ENCODE measurements around the gene GAL3ST1. TPM values are rescaled to one million over a fixed set of nuclear protein-coding genes. Genes with fewer than 3 reads are reported as not detected.

GAL3ST1 gene
- total RNA-seq, 4 donors from 2014 or later = 5.6 to 24.2 (median 8.7) TPM

DNA sequence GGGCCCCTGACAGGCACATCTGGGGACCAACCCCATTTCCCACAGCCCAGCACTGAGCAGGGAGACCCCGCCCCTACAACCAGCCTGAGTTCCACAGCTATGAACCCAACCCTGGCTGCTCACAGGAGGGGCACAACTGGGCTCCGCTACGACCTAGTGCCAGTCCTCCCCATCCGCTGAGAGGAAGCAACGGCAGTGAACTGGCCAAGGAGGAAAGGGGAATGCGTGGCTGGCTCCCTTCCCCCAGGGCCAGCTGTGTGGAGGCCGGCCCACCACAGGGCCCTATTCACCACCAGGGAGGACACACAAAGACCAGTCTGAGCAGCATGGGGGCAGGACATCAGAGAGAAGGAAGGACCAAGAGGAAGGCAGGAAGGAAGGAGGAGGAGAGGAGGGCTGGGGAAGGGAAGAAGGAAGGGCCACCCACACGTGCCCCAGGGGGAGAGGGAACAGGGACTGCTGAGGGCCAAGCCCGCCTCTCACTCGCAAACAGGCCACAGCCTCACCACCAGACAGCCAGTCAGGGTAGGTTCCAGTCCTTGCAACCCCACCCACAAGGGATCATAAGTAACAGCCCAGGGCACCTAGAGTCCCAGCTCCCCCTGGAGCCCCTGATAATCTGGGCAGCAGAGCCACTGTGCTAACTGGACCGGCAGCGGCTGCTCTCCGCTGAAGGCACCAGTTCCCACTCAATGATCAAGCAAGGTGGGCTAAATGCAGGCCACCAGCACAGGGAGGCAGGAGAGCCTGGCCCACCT, 8.5 kb upstream of the GAL3ST1 start:
- H3K4me3 ChIP-seq = no peak overlapping the region
- no peaks in the 10 kb centered on the region for H3K9me3 ChIP-seq
- WGBS, 2 donors (ENCODE audit: low coverage in 1 of 2) = 85% methylated on average over 12 of the region's 13 CpGs; no CpG with 5 or more reads in 1 of the 2 donors
- no peaks in the 10 kb centered on the region for H3K4me1 ChIP-seq
- H3K36me3 ChIP-seq = peaks cover 0 to 93% (median 48%) of the 10 kb centered on the region in 4 donors
- DNase-seq = no peak
- H3K27ac ChIP-seq = no peak overlapping the region
- intact Hi-C loops (cut with DNase I; ENCODE audit: low total_unique reads) = no loop called here
- H3K27me3 ChIP-seq = no peaks in the 10 kb centered on the region
- in situ Hi-C loops (cut with MboI; ENCODE audit: low pct_ligation_motif_present in 1 of 4, low pct_unique_long_range_greater_than_20kb in 1 of 4, low sequenced_read_pairs in 3 of 4) = no loop called here
- TF ChIP-seq POLR2AphosphoS5 (IDR thresholded peaks at IDR 0.05) (no peak), EP300 (IDR thresholded peaks at IDR 0.05; ENCODE audit: low read depth) (no peak), POLR2A (IDR thresholded peaks at IDR 0.05) (no peak)
- TF ChIP-seq, protein P1, sequence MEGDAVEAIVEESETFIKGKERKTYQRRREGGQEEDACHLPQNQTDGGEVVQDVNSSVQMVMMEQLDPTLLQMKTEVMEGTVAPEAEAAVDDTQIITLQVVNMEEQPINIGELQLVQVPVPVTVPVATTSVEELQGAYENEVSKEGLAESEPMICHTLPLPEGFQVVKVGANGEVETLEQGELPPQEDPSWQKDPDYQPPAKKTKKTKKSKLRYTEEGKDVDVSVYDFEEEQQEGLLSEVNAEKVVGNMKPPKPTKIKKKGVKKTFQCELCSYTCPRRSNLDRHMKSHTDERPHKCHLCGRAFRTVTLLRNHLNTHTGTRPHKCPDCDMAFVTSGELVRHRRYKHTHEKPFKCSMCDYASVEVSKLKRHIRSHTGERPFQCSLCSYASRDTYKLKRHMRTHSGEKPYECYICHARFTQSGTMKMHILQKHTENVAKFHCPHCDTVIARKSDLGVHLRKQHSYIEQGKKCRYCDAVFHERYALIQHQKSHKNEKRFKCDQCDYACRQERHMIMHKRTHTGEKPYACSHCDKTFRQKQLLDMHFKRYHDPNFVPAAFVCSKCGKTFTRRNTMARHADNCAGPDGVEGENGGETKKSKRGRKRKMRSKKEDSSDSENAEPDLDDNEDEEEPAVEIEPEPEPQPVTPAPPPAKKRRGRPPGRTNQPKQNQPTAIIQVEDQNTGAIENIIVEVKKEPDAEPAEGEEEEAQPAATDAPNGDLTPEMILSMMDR (IDR thresholded peaks at IDR 0.05) = no peak

DNA sequence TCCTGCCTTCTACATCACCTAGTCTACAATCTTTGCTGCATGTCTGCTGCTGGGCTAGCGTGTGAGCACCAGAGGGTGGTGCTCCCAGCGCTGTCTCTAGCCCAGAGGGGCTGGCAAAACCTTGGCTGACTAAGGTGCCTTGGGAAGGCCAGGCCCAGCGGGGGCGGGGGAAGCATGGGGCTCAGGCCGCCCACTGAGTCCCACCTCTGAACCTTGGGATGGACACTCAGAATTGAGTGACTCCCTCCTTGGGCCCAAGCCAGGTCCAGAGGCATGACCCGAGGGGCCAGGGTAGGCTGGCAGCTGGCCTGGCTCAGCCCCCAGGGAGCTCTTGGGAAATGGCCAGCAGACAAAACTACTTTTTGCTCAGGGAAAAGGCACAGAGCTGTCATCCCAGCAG, 7.6 kb upstream of the GAL3ST1 start:
- no peak for TF ChIP-seq POLR2A (IDR thresholded peaks at IDR 0.05)
- no peak for TF ChIP-seq POLR2AphosphoS5 (IDR thresholded peaks at IDR 0.05)
- TF ChIP-seq EP300 (IDR thresholded peaks at IDR 0.05; ENCODE audit: low read depth) = no peak
- TF ChIP-seq, protein P1 (IDR thresholded peaks at IDR 0.05) = no peak
- H3K4me3 ChIP-seq = no peak overlapping the region
- H3K9me3 ChIP-seq = no peaks in the 10 kb centered on the region
- in situ Hi-C loops (cut with MboI; ENCODE audit: low pct_ligation_motif_present in 1 of 4, low pct_unique_long_range_greater_than_20kb in 1 of 4, low sequenced_read_pairs in 3 of 4) (no loop called here), intact Hi-C loops (cut with DNase I; ENCODE audit: low total_unique reads) (no loop called here)
- no peak overlapping the region for H3K27ac ChIP-seq
- peaks cover 0 to 90% (median 48%) of the 10 kb centered on the region in 4 donors for H3K36me3 ChIP-seq
- H3K27me3 ChIP-seq = no peaks in the 10 kb centered on the region
- no peaks in the 10 kb centered on the region for H3K4me1 ChIP-seq
- DNase-seq = no peak
- WGBS, 2 donors (ENCODE audit: low coverage in 1 of 2) = 96% methylated on average over 6 of the region's 6 CpGs; no CpG with 5 or more reads in 1 of the 2 donors

DNA sequence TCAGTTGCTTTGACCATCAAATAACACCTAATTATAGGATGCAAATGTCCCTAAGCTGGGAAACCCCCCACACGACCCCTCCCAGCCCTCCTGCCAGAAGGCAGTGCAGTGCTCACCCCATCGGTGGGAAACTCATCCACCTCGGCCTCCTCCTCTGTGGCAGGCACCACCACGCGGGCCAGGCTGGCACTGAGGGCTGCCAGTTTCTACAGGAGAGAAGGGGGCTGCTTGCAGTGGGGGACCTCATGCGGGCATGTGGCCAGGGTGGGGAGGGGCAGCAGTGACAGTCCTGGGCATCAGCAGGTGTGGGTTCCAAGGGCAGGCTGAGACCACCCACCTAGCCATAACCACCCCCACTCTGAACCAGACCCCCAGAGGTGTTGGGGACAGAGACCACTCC, 6.4 kb upstream of the GAL3ST1 start:
- Histone ChIP-seq H3K27ac (no peak overlapping the region), H3K4me3 (no peak overlapping the region), H3K9me3 (no peaks in the 10 kb centered on the region), H3K36me3 (peaks cover 0 to 84% (median 44%) of the 10 kb centered on the region in 4 donors), H3K27me3 (no peaks in the 10 kb centered on the region), H3K4me1 (peaks cover 0 to 9% (median 3%) of the 10 kb centered on the region in 4 donors)
- in situ Hi-C loops (cut with MboI; ENCODE audit: low pct_ligation_motif_present in 1 of 4, low pct_unique_long_range_greater_than_20kb in 1 of 4, low sequenced_read_pairs in 3 of 4) = no loop called here
- WGBS, 2 donors (ENCODE audit: low coverage in 1 of 2) = 87% methylated on average over 5 of the region's 6 CpGs; no CpG with 5 or more reads in 1 of the 2 donors
- TF ChIP-seq, protein P1 (IDR thresholded peaks at IDR 0.05) = no peak
- no peak for TF ChIP-seq EP300 (IDR thresholded peaks at IDR 0.05; ENCODE audit: low read depth)
- no peak for TF ChIP-seq POLR2A (IDR thresholded peaks at IDR 0.05)
- no peak for TF ChIP-seq POLR2AphosphoS5 (IDR thresholded peaks at IDR 0.05)
- DNase-seq = no peak
- intact Hi-C loops (cut with DNase I; ENCODE audit: low total_unique reads) = no loop called here

DNA sequence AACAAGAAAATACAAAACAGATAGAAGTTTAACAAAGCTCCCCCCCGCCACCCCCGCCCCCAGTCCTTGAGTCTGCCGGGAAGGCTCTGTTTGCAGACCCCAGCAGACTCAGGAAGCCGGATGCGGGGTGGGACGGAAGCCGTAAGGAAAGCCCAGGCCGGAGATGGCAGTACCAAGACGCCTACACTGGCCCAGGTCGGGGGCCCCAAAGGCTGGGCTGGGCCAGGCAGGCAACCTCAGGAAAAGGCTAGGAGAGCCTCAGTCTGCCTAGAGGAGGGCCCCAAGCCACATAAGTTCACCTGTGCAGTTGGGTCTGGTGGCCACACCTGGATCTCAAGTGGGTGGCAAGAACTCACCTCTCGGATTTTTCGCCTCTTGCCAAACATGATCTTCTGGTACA, 4.0 kb upstream of the GAL3ST1 start:
- DNase-seq = no peak
- no peaks in the 10 kb centered on the region for H3K9me3 ChIP-seq
- 96% methylated on average over 12 of the region's 12 CpGs; no CpG with 5 or more reads in 1 of the 2 donors for WGBS, 2 donors (ENCODE audit: low coverage in 1 of 2)
- no peak overlapping the region for H3K4me3 ChIP-seq
- no peaks in the 10 kb centered on the region for H3K27me3 ChIP-seq
- peaks cover 0 to 65% (median 39%) of the 10 kb centered on the region in 4 donors for H3K36me3 ChIP-seq
- in situ Hi-C loops (cut with MboI; ENCODE audit: low pct_ligation_motif_present in 1 of 4, low pct_unique_long_range_greater_than_20kb in 1 of 4, low sequenced_read_pairs in 3 of 4) = no loop called here
- H3K27ac ChIP-seq = no peak overlapping the region
- TF ChIP-seq POLR2A (IDR thresholded peaks at IDR 0.05) (no peak), EP300 (IDR thresholded peaks at IDR 0.05; ENCODE audit: low read depth) (no peak), POLR2AphosphoS5 (IDR thresholded peaks at IDR 0.05) (no peak)
- TF ChIP-seq, protein P1 (IDR thresholded peaks at IDR 0.05) = no peak
- peaks cover 3 to 25% (median 19%) of the 10 kb centered on the region in 4 donors for H3K4me1 ChIP-seq
- intact Hi-C loops (cut with DNase I; ENCODE audit: low total_unique reads) = no loop called here

All from transverse colon (tissue), 4 donors.